HG03135 (cell line): Measurements from ENCODE around the gene RPL13A.
"Not testable (repeated sequence)": the region's sequence is repeated elsewhere in the genome, so short reads cannot be mapped to it uniquely, and the experiment has no call there.

Experiments used
- ATAC-seq: cut with Tn5 transposase; IDR thresholded peaks from one replicate; pipeline ENCODE4 v1.9.1; 2021; ENCODE audit warnings: mild to moderate bottlenecking, moderate library complexity; ENCODE audit not compliant: unreplicated experiment

Gene RPL13A

GRCh38 chr19:49487277-49488045 is at the start of gene RPL13A:
RPL13A (plus strand) TSS chr19:49487608; CDS start chr19:49487630, 22 bp downstream.
- peak; percentile 88 for ATAC-seq

- ATAC-seq: no peak
Observed at GRCh38 chr19:49438261-49438660, 49.1 kb upstream of the RPL13A start.

GRCh38 chr19:49439836-49440235 is 47.6 kb upstream of the RPL13A start:
- ATAC-seq: no peak

- no peak for ATAC-seq
Observed at GRCh38 chr19:49440439-49441209, 46.8 kb upstream of the RPL13A start.

GRCh38 chr19:49441210-49441959 is 46.0 kb upstream of the RPL13A start, which contains the start of gene SLC17A7:
SLC17A7 (minus strand) TSS chr19:49441527; CDS start chr19:49441379, 148 bp downstream.
- ATAC-seq: no peak

GRCh38 chr19:49441960-49442350 is 45.5 kb upstream of the RPL13A start:
- no peak for ATAC-seq

- ATAC-seq: no peak
Observed at GRCh38 chr19:49442354-49442753, 45.1 kb upstream of the RPL13A start.

GRCh38 chr19:49442771-49443365 is 44.5 kb upstream of the RPL13A start:
- peak; percentile 22 for ATAC-seq

GRCh38 chr19:49443366-49444099 is 43.9 kb upstream of the RPL13A start:
- ATAC-seq: peak; percentile 76

GRCh38 chr19:49444100-49444700 is 43.2 kb upstream of the RPL13A start:
- ATAC-seq: not testable (repeated sequence)

- ATAC-seq: no peak
Observed at GRCh38 chr19:49445997-49446396, 41.4 kb upstream of the RPL13A start.

GRCh38 chr19:49447485-49448431 is 39.6 kb upstream of the RPL13A start:
- no peak for ATAC-seq

- ATAC-seq: no peak
Observed at GRCh38 chr19:49448432-49448786, 39.0 kb upstream of the RPL13A start.

GRCh38 chr19:49450405-49450804 is 37.0 kb upstream of the RPL13A start:
- ATAC-seq: no peak

- peak; percentile 61 for ATAC-seq
Observed at GRCh38 chr19:49451430-49452181, 35.8 kb upstream of the RPL13A start, which contains the start of gene PIH1D1. PIH1D1 (minus strand) TSS chr19:49451814; CDS start chr19:49451574, 240 bp downstream.

- ATAC-seq: peak; percentile 75
Observed at GRCh38 chr19:49453013-49453756, 34.2 kb upstream of the RPL13A start, which contains the start of gene ALDH16A1. ALDH16A1 (plus strand) TSS chr19:49453225; CDS start chr19:49453332, 107 bp downstream.

GRCh38 chr19:49453757-49454240 is 33.6 kb upstream of the RPL13A start:
- no peak for ATAC-seq
